ENCODE results near the gene AKT1S1.

AKT1S1 gene

GRCh38 chr19:49866933-49867782, 10.0 kb downstream of the AKT1S1 start, which contains the start of gene PNKP:
Gene PNKP, minus strand, starts transcription at chr19:49867576. Its CDS starts 372 bp downstream, at chr19:49867204.
- peak; percentile 88 to 90 for DNase-seq

- DNase-seq: no peak
These were observed 12.3 kb downstream of the AKT1S1 start for GRCh38 chr19:49864890-49865289.

- no peak for DNase-seq
These were observed 13.2 kb downstream of the AKT1S1 start for GRCh38 chr19:49863935-49864320.

GRCh38 chr19:49863254-49863934, 13.8 kb downstream of the AKT1S1 start:
- DNase-seq: no peak

- no peak for DNase-seq
These were observed 14.5 kb downstream of the AKT1S1 start for GRCh38 chr19:49862391-49863253.

- no peak for DNase-seq
These were observed 15.4 kb downstream of the AKT1S1 start for GRCh38 chr19:49861541-49862378.

GRCh38 chr19:49861107-49861506, 16.0 kb downstream of the AKT1S1 start:
- no peak for DNase-seq

- DNase-seq: no peak
These were observed 16.6 kb downstream of the AKT1S1 start for GRCh38 chr19:49860336-49861102.

GRCh38 chr19:49859682-49860335, 17.3 kb downstream of the AKT1S1 start:
- DNase-seq: no peak

- no peak for DNase-seq
These were observed 18.8 kb downstream of the AKT1S1 start for GRCh38 chr19:49858088-49858985.

GRCh38 chr19:49857838-49858087, 19.4 kb downstream of the AKT1S1 start:
- DNase-seq: no peak

GRCh38 chr19:49857061-49857837, 19.9 kb downstream of the AKT1S1 start:
- no peak for DNase-seq

- no peak for DNase-seq
These were observed 20.6 kb downstream of the AKT1S1 start for GRCh38 chr19:49856574-49857021.

- no peak for DNase-seq
These were observed 21.2 kb downstream of the AKT1S1 start for GRCh38 chr19:49855676-49856573.

GRCh38 chr19:49855277-49855675, 21.9 kb downstream of the AKT1S1 start:
- no peak for DNase-seq

GRCh38 chr19:49854378-49855263, 22.5 kb downstream of the AKT1S1 start:
- no peak for DNase-seq

GRCh38 chr19:49853852-49854377, 23.2 kb downstream of the AKT1S1 start:
- no peak for DNase-seq
